CD14-positive monocyte (primary cell): Measurements from ENCODE around the gene PSMB7. TPM values are rescaled to one million over a fixed set of nuclear protein-coding genes. Genes with fewer than 3 reads are reported as not detected.

ENCODE experiments used
- DNase-seq, 3 donors: peaks; one replicate each; pipeline ENCODE4 v3.0.0-alpha.2; 2011 to 2022
- H2AFZ ChIP-seq: 2 replicates; pipeline ENCODE4 v1.6.0; 2012; ENCODE audit warnings: mild to moderate bottlenecking, low read depth, low read length, inconsistent platforms; ENCODE audit not compliant: insufficient read depth, poor library complexity, severe bottlenecking
- H3K27ac ChIP-seq, 2 donors: 1 replicate in 1 of 2; 2 replicates in 1 of 2; pipeline ENCODE4 v1.5.1; 2012 to 2013; ENCODE audit warnings: low read length in 2 of 2, control low read depth in 1 of 2, inconsistent platforms in 1 of 2, low read depth in 1 of 2, mild to moderate bottlenecking in 1 of 2
- H3K27me3 ChIP-seq, 2 donors: one replicate each; pipeline versions ENCODE4 v1.6.0 to v1.6.1; 2011 to 2013; ENCODE audit warnings: low read length in 2 of 2; ENCODE audit not compliant: control insufficient read depth in 2 of 2, insufficient read depth in 2 of 2
- H3K36me3 ChIP-seq, 2 donors: replicated peaks in 1 of 2; 1 replicate in 1 of 2; 2 replicates in 1 of 2; pipeline versions ENCODE4 v1.5.1 to v1.6.1; 2012 to 2013; ENCODE audit warnings: low read length in 2 of 2, control low read depth in 1 of 2, inconsistent platforms in 1 of 2, mild to moderate bottlenecking in 1 of 2; ENCODE audit not compliant: insufficient read depth in 2 of 2, control insufficient read depth in 1 of 2
- H3K4me1 ChIP-seq, 2 donors: 1 replicate in 1 of 2; 2 replicates in 1 of 2; pipeline versions ENCODE4 v1.5.1 to v1.6.1; 2012 to 2013; ENCODE audit warnings: low read length in 2 of 2, control low read depth in 1 of 2, inconsistent platforms in 1 of 2, mild to moderate bottlenecking in 1 of 2, moderate library complexity in 1 of 2; ENCODE audit not compliant: insufficient read depth in 2 of 2, control insufficient read depth in 1 of 2
- H3K4me2 ChIP-seq: replicated peaks from 2 replicates; pipeline ENCODE3; 2012; ENCODE audit warnings: low read length, moderate library complexity, mild to moderate bottlenecking; ENCODE audit not compliant: poor library complexity, severe bottlenecking; ENCODE audit errors: extremely low read depth
- H3K4me3 ChIP-seq, 3 experiments: fragments of 200-600 bp in 1 of 3; sonication (generic) in 1 of 3; replicated peaks in 1 of 3; 1 replicate in 2 of 3; 2 replicates in 1 of 3; pipeline ENCODE4 v1.5.1; 2011 to 2013; ENCODE audit warnings: low read length in 3 of 3, mild to moderate bottlenecking in 3 of 3, control low read depth in 2 of 3, low read depth in 2 of 3, inconsistent platforms in 1 of 3, moderate library complexity in 1 of 3
- H3K79me2 ChIP-seq: 2 replicates; pipeline ENCODE4 v1.6.0; 2012; ENCODE audit warnings: mild to moderate bottlenecking, control low read depth, inconsistent platforms, low read length, moderate library complexity; ENCODE audit not compliant: insufficient read depth
- H3K9ac ChIP-seq: 2 replicates; pipeline ENCODE4 v1.6.0; 2017; ENCODE audit warnings: low read length, mild to moderate bottlenecking; ENCODE audit not compliant: insufficient read depth, poor library complexity, severe bottlenecking
- H3K9me3 ChIP-seq, 2 donors: replicated peaks in 1 of 2; 1 replicate in 1 of 2; 2 replicates in 1 of 2; pipeline versions ENCODE4 v1.5.1 to v1.6.1; 2012 to 2013; ENCODE audit warnings: low read length in 2 of 2, control low read depth in 1 of 2; ENCODE audit not compliant: control insufficient read depth in 1 of 2, insufficient read depth in 1 of 2
- H4K20me1 ChIP-seq: 2 replicates; pipeline ENCODE4 v1.6.0; 2012; ENCODE audit warnings: mild to moderate bottlenecking, low read length, control low read depth, moderate library complexity; ENCODE audit not compliant: insufficient read depth
- H3K27ac Mint-ChIP-seq, 7 donors: one replicate each; pipeline ENCODE4 v1.8.0; 2020; ENCODE audit warnings: mild to moderate bottlenecking in 7 of 7, mixed read lengths in 7 of 7, moderate library complexity in 6 of 7, inconsistent platforms in 2 of 7
- H3K27me3 Mint-ChIP-seq, 3 donors: one replicate each; pipeline ENCODE4 v1.8.0; 2021 to 2022; ENCODE audit warnings: low read depth in 3 of 3, mild to moderate bottlenecking in 3 of 3, mixed read lengths in 3 of 3, moderate library complexity in 3 of 3, inconsistent platforms in 1 of 3
- H3K36me3 Mint-ChIP-seq, 2 donors: one replicate each; pipeline ENCODE4 v1.8.0; 2020; ENCODE audit warnings: mixed read lengths in 2 of 2, inconsistent platforms in 1 of 2, mild to moderate bottlenecking in 1 of 2
- H3K4me1 Mint-ChIP-seq: one replicate; pipeline ENCODE4 v1.8.0; 2020; ENCODE audit warnings: mild to moderate bottlenecking, mixed read lengths
- H3K4me3 Mint-ChIP-seq, 2 donors: one replicate each; pipeline ENCODE4 v1.8.0; 2020; ENCODE audit warnings: mild to moderate bottlenecking in 2 of 2, mixed read lengths in 2 of 2, moderate library complexity in 1 of 2
- H3K9me3 Mint-ChIP-seq, 7 donors: one replicate each; pipeline ENCODE4 v1.8.0; 2020 to 2022; ENCODE audit warnings: mixed read lengths in 7 of 7, mild to moderate bottlenecking in 6 of 7, moderate library complexity in 6 of 7, inconsistent platforms in 2 of 7
- WGBS: methylation state at CpG from one replicate; pipeline ENCODE4 v1.1.5; 2013; ENCODE audit warnings: missing lambda C conversion rate; ENCODE audit not compliant: insufficient coverage; 5-methylcytosine and 5-hydroxymethylcytosine counted together
- intact Hi-C, 2 donors: fragments of 100-400 bp; cut with micrococcal nuclease; formaldehyde crosslinking; loops; one replicate each; pipeline versions ENCODE4 v1.15.0 to v1.15.1; 2023
- polyA plus RNA-seq, 3 donors: library from polyadenylated mRNA; depleted of rRNA in 1 of 3; unstranded in 2 of 3; stranded (reverse) in 1 of 3; fragments of 300-500 nt in 2 of 3; fragments of >200 nt in 1 of 3; fragmentation: Illumina TruSeq in 2 of 3; gene quantifications; 1 replicate in 2 of 3; 2 replicates in 1 of 3; pipeline ENCODE4 v1.2.3, GENCODE V29; 2012 to 2021
- TF ChIP-seq, protein P1 (sequence below): fragments of 200-600 bp; IDR thresholded peaks from one replicate; pipeline ENCODE4 v1.8.0; 2022; ENCODE audit warnings: antibody characterized with exemption, mild to moderate bottlenecking

PSMB7 gene
- polyA plus RNA-seq, 3 donors, result 129 to 194 (median 191) TPM

DNA sequence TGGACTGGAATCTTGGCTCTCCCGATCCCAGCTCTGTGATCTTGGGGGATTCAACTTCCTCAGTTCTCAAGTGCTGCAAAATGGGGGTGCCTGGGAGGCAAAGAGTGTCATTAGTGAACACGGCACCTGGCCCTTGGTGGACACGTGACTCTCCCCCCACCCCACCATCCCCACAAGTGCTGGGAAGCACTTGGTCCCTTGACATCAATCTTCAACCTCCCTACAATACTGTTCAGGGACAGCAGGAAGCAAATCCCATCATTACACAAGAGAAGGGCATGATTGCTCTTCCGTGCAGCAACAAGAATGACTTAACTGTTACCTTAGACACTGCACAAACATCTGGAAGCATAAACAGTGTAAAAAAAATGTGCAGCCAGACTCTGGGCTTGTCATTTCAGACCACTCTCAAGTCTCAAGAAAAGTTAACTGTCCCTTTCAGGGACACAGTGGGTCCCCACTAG, 61.4 kb downstream of the PSMB7 start:
- H3K27ac ChIP-seq, result peak overlapping the region in 1 of 2 donors; percentile 42
- WGBS, result 53% methylated on average over 3 of the region's 4 CpGs
- peaks cover 0 to 2% (median 0%) of the 10 kb centered on the region in 7 donors for H3K9me3 Mint-ChIP-seq
- no peaks in the 10 kb centered on the region for H3K9me3 ChIP-seq
- peaks cover 0 to 1% (median 0%) of the 10 kb centered on the region in 3 donors for H3K27me3 Mint-ChIP-seq
- peaks cover 85 to 100% of the 10 kb centered on the region in 2 donors for H3K36me3 ChIP-seq
- H3K36me3 Mint-ChIP-seq, result peaks cover 83 to 94% of the 10 kb centered on the region in 2 donors
- no peak for DNase-seq
- no peaks in the 10 kb centered on the region for H3K4me1 ChIP-seq
- intact Hi-C loops, result no loop called here
- H3K27ac Mint-ChIP-seq, result peak overlapping the region in 2 of 7 donors; percentile 47 to 66
- TF ChIP-seq, protein P1, sequence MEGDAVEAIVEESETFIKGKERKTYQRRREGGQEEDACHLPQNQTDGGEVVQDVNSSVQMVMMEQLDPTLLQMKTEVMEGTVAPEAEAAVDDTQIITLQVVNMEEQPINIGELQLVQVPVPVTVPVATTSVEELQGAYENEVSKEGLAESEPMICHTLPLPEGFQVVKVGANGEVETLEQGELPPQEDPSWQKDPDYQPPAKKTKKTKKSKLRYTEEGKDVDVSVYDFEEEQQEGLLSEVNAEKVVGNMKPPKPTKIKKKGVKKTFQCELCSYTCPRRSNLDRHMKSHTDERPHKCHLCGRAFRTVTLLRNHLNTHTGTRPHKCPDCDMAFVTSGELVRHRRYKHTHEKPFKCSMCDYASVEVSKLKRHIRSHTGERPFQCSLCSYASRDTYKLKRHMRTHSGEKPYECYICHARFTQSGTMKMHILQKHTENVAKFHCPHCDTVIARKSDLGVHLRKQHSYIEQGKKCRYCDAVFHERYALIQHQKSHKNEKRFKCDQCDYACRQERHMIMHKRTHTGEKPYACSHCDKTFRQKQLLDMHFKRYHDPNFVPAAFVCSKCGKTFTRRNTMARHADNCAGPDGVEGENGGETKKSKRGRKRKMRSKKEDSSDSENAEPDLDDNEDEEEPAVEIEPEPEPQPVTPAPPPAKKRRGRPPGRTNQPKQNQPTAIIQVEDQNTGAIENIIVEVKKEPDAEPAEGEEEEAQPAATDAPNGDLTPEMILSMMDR, result no peak
- H3K4me3 ChIP-seq, result no peak overlapping the region
- no peaks in the 10 kb centered on the region for H3K27me3 ChIP-seq
- no peak overlapping the region for H3K9ac ChIP-seq
- no peak overlapping the region for H2AFZ ChIP-seq
- peaks cover 57% of the 10 kb centered on the region for H3K79me2 ChIP-seq
- peaks cover 98% of the 10 kb centered on the region for H4K20me1 ChIP-seq
- no peak overlapping the region for H3K4me3 Mint-ChIP-seq
- peaks cover 27% of the 10 kb centered on the region for H3K4me1 Mint-ChIP-seq
- H3K4me2 ChIP-seq, result no peak overlapping the region

DNA sequence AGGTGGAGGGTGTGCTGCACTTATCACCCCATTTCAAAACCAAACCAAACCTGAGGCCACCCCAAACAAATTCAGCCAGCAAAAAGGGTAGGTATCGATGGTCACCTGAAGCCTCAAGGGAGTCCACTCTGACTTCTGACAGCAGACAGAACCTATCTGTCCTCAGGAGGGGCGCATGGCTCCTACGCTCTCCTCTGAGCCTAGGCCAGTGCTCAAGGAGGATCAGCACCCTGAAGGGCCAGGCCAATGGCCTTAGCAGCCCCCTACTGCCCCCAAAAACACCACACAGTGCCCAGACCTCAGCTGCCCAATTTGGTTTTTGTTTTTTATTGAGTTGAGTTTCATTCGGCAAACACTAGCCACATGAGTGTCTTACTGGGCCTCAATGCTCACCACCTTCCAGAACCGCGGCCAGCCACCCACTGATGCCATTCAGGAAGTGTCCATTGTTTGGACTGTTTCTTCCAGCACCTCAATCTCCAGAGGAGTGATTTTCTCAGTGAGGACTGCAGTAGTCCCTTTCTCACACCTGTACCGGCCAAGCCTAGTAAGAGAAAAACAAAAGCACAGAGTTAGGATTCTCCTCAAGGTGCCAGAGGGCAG, 62.0 kb downstream of the PSMB7 start:
- no peak for DNase-seq
- TF ChIP-seq, protein P1, result no peak
- no peak overlapping the region for H3K4me3 Mint-ChIP-seq
- intact Hi-C loops, result no loop called here
- Histone ChIP-seq H3K79me2 (peaks cover 51% of the 10 kb centered on the region), H3K27me3 (no peaks in the 10 kb centered on the region), H3K9ac (no peak overlapping the region), H3K4me3 (no peak overlapping the region), H3K36me3 (peaks cover 91 to 100% of the 10 kb centered on the region in 2 donors), H3K4me2 (no peak overlapping the region), H3K4me1 (no peaks in the 10 kb centered on the region), H2AFZ (no peak overlapping the region), H3K9me3 (no peaks in the 10 kb centered on the region), H3K27ac (peak overlapping the region in 1 of 2 donors; percentile 42), H4K20me1 (peaks cover 98% of the 10 kb centered on the region)
- H3K4me1 Mint-ChIP-seq, result peaks cover 27% of the 10 kb centered on the region
- peaks cover 89 to 97% of the 10 kb centered on the region in 2 donors for H3K36me3 Mint-ChIP-seq
- H3K27ac Mint-ChIP-seq, result peak overlapping the region in 5 of 7 donors; percentile 30 to 41 (median 34)
- 98% methylated on average over 6 of the region's 7 CpGs for WGBS
- peaks cover 0 to 2% (median 0%) of the 10 kb centered on the region in 7 donors for H3K9me3 Mint-ChIP-seq
- H3K27me3 Mint-ChIP-seq, result peaks cover 0 to 1% (median 0%) of the 10 kb centered on the region in 3 donors
